Measurements from ENCODE around the gene MRTFB.

- TF ChIP-seq, protein P1, sequence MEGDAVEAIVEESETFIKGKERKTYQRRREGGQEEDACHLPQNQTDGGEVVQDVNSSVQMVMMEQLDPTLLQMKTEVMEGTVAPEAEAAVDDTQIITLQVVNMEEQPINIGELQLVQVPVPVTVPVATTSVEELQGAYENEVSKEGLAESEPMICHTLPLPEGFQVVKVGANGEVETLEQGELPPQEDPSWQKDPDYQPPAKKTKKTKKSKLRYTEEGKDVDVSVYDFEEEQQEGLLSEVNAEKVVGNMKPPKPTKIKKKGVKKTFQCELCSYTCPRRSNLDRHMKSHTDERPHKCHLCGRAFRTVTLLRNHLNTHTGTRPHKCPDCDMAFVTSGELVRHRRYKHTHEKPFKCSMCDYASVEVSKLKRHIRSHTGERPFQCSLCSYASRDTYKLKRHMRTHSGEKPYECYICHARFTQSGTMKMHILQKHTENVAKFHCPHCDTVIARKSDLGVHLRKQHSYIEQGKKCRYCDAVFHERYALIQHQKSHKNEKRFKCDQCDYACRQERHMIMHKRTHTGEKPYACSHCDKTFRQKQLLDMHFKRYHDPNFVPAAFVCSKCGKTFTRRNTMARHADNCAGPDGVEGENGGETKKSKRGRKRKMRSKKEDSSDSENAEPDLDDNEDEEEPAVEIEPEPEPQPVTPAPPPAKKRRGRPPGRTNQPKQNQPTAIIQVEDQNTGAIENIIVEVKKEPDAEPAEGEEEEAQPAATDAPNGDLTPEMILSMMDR (IDR thresholded peaks at IDR 0.05): no peak
- TF ChIP-seq POLR2A (IDR thresholded peaks at IDR 0.05): no peak
These were observed 94.0 kb downstream of the MRTFB start for GRCh38 chr16:14164916-14165662.
